Activated naive CD8-positive, alpha-beta T cell treated with anti-CD3 and anti-CD28 coated beads, Interleukin-2, amount 10 ng/mL, durations not matched to agents 7 days and 5 days (primary cell): ENCODE results near the gene RIC8B. TPM values are rescaled to one million over a fixed set of nuclear protein-coding genes. Genes with fewer than 3 reads are reported as not detected.

Source experiments
- ATAC-seq: fragments of 150-1000 bp; cut with Tn5 transposase; one replicate; pipeline ENCODE4 v1.10.0; 2021; ENCODE audit warnings: low read depth, moderate library complexity
- POLR2A ChIA-PET: fragments of 350-600 bp; sonication (Branson Sonifier 250); formaldehyde crosslinking; loops from one replicate; lab custom pipeline; 2021; ENCODE audit warnings: antibody characterized with exemption; lab: Charles Lee
- DNase-seq: peaks from one replicate; pipeline ENCODE4 v3.0.0; 2021
- H3K27ac Mint-ChIP-seq: one replicate; pipeline ENCODE4 v1.8.0; 2022; ENCODE audit warnings: mild to moderate bottlenecking, mixed read lengths
- H3K27me3 Mint-ChIP-seq: one replicate; pipeline ENCODE4 v1.8.0; 2022; ENCODE audit warnings: mild to moderate bottlenecking, moderate library complexity, mixed read lengths
- H3K36me3 Mint-ChIP-seq: one replicate; pipeline ENCODE4 v1.8.0; 2021; ENCODE audit warnings: mild to moderate bottlenecking, mixed read lengths
- H3K4me1 Mint-ChIP-seq: one replicate; pipeline ENCODE4 v1.8.0; 2021; ENCODE audit warnings: mixed read lengths
- H3K4me3 Mint-ChIP-seq: one replicate; pipeline ENCODE4 v1.8.0; 2022; ENCODE audit warnings: mild to moderate bottlenecking, moderate library complexity, mixed read lengths
- H3K9me3 Mint-ChIP-seq: one replicate; pipeline ENCODE4 v1.8.0; 2021; ENCODE audit warnings: mixed read lengths
- total RNA-seq, 2 experiments: library from RNA; stranded (reverse); gene quantifications; one replicate each; pipeline ENCODE4 v1.2.3, GENCODE V29; 2021

Gene RIC8B
- total RNA-seq, 2 experiments from 2014 or later: 14.3 to 15.1 TPM

GRCh38 chr12:106893451-106893850 is 119.0 kb downstream of the RIC8B start:
- no peaks in the 10 kb centered on the region for H3K36me3 Mint-ChIP-seq
- peaks cover 5% of the 10 kb centered on the region for H3K27me3 Mint-ChIP-seq
- no peak overlapping the region for H3K27ac Mint-ChIP-seq
- ATAC-seq (no peak), DNase-seq (no peak)
- H3K4me3 Mint-ChIP-seq: no peak overlapping the region
- H3K9me3 Mint-ChIP-seq: no peaks in the 10 kb centered on the region
- POLR2A ChIA-PET: no interaction called here
- H3K4me1 Mint-ChIP-seq: peaks cover 4% of the 10 kb centered on the region

- Mint-ChIP-seq H3K27ac (no peak overlapping the region), H3K36me3 (no peaks in the 10 kb centered on the region), H3K9me3 (no peaks in the 10 kb centered on the region), H3K4me3 (no peak overlapping the region), H3K4me1 (peaks cover 4% of the 10 kb centered on the region), H3K27me3 (peaks cover 10% of the 10 kb centered on the region)
- DNase-seq (no peak), ATAC-seq (no peak)
- POLR2A ChIA-PET: interaction anchor here (0.7 kb wide), 1 partner anchor 130 kb away, joined by 5 read pairs; no protein-coding TSS in a partner anchor
Measured at GRCh38 chr12:106894774-106895173, 120.3 kb downstream of the RIC8B start.

- no peaks in the 10 kb centered on the region for H3K36me3 Mint-ChIP-seq
Measured at GRCh38 chr12:106896603-106897002, 122.1 kb downstream of the RIC8B start.

GRCh38 chr12:106897082-106897481 is 122.6 kb downstream of the RIC8B start:
- DNase-seq (no peak), ATAC-seq (no peak)
- H3K4me1 Mint-ChIP-seq: peaks cover 4% of the 10 kb centered on the region
- peaks cover 29% of the 10 kb centered on the region for H3K27me3 Mint-ChIP-seq
- no peaks in the 10 kb centered on the region for H3K36me3 Mint-ChIP-seq
- POLR2A ChIA-PET: no interaction called here
- no peaks in the 10 kb centered on the region for H3K9me3 Mint-ChIP-seq
- no peak overlapping the region for H3K4me3 Mint-ChIP-seq
- H3K27ac Mint-ChIP-seq: no peak overlapping the region

More at GRCh38 chr12:106896603-106897002, 122.1 kb downstream of the RIC8B start:
- Mint-ChIP-seq H3K4me3 (no peak overlapping the region), H3K27me3 (peaks cover 25% of the 10 kb centered on the region), H3K4me1 (peaks cover 4% of the 10 kb centered on the region), H3K27ac (no peak overlapping the region), H3K9me3 (no peaks in the 10 kb centered on the region)
- POLR2A ChIA-PET: no interaction called here
- DNase-seq (no peak), ATAC-seq (no peak)

GRCh38 chr12:106897981-106898901 is 123.8 kb downstream of the RIC8B start:
- Mint-ChIP-seq H3K36me3 (no peaks in the 10 kb centered on the region), H3K9me3 (no peaks in the 10 kb centered on the region), H3K4me1 (peaks cover 7% of the 10 kb centered on the region), H3K27ac (no peak overlapping the region), H3K27me3 (peaks cover 41% of the 10 kb centered on the region), H3K4me3 (no peak overlapping the region)
- POLR2A ChIA-PET: no interaction called here
- ATAC-seq (no peak), DNase-seq (no peak)

- Mint-ChIP-seq H3K36me3 (no peaks in the 10 kb centered on the region), H3K27me3 (peaks cover 57% of the 10 kb centered on the region), H3K4me3 (no peak overlapping the region), H3K9me3 (no peaks in the 10 kb centered on the region), H3K4me1 (peaks cover 8% of the 10 kb centered on the region), H3K27ac (no peak overlapping the region)
- DNase-seq (no peak), ATAC-seq (no peak)
- POLR2A ChIA-PET: no interaction called here
Measured at GRCh38 chr12:106900554-106900953, 126.1 kb downstream of the RIC8B start.

- peaks cover 61% of the 10 kb centered on the region for H3K27me3 Mint-ChIP-seq
- POLR2A ChIA-PET: interaction anchor here (2.0 kb wide), 1 partner anchor 10 kb away, joined by 7 read pairs; no protein-coding TSS in a partner anchor
- no peaks in the 10 kb centered on the region for H3K9me3 Mint-ChIP-seq
- ATAC-seq: no peak
- no peak overlapping the region for H3K27ac Mint-ChIP-seq
- no peaks in the 10 kb centered on the region for H3K36me3 Mint-ChIP-seq
- H3K4me3 Mint-ChIP-seq: no peak overlapping the region
- no peak for DNase-seq
- H3K4me1 Mint-ChIP-seq: peaks cover 6% of the 10 kb centered on the region
Measured at GRCh38 chr12:106901276-106901675, 126.8 kb downstream of the RIC8B start.

GRCh38 chr12:106902053-106902452 is 127.6 kb downstream of the RIC8B start:
- no peak for DNase-seq
- H3K36me3 Mint-ChIP-seq: no peaks in the 10 kb centered on the region
- H3K27me3 Mint-ChIP-seq: peaks cover 68% of the 10 kb centered on the region
- H3K27ac Mint-ChIP-seq: no peak overlapping the region
- POLR2A ChIA-PET: interaction anchor here (2.0 kb wide), 1 partner anchor 10 kb away, joined by 7 read pairs; no protein-coding TSS in a partner anchor
- H3K4me1 Mint-ChIP-seq: peaks cover 8% of the 10 kb centered on the region
- no peak for ATAC-seq
- H3K9me3 Mint-ChIP-seq: no peaks in the 10 kb centered on the region
- no peak overlapping the region for H3K4me3 Mint-ChIP-seq

- Mint-ChIP-seq H3K9me3 (no peaks in the 10 kb centered on the region), H3K36me3 (no peaks in the 10 kb centered on the region), H3K4me3 (peak overlapping the region; percentile 65), H3K4me1 (peaks cover 10% of the 10 kb centered on the region), H3K27ac (no peak overlapping the region), H3K27me3 (peaks cover 64% of the 10 kb centered on the region)
- ATAC-seq: peak; percentile 99
- peak; percentile 83 for DNase-seq
- POLR2A ChIA-PET: interaction anchor here (0.7 kb wide), 1 partner anchor 53 kb away, joined by 3 read pairs; no protein-coding TSS in a partner anchor
Measured at GRCh38 chr12:106903241-106903945, 128.9 kb downstream of the RIC8B start.

- no peak overlapping the region for H3K4me3 Mint-ChIP-seq
- no peak overlapping the region for H3K27ac Mint-ChIP-seq
- no peaks in the 10 kb centered on the region for H3K9me3 Mint-ChIP-seq
- ATAC-seq (no peak), DNase-seq (no peak)
- H3K4me1 Mint-ChIP-seq: peaks cover 22% of the 10 kb centered on the region
- H3K36me3 Mint-ChIP-seq: no peaks in the 10 kb centered on the region
- peaks cover 46% of the 10 kb centered on the region for H3K27me3 Mint-ChIP-seq
- POLR2A ChIA-PET: interaction anchor here (0.7 kb wide), 1 partner anchor 1660 kb away, joined by 4 read pairs; no protein-coding TSS in a partner anchor
Measured at GRCh38 chr12:106906715-106907114, 132.2 kb downstream of the RIC8B start.

GRCh38 chr12:106907411-106907810 is 132.9 kb downstream of the RIC8B start:
- Mint-ChIP-seq H3K36me3 (no peaks in the 10 kb centered on the region), H3K4me1 (peaks cover 22% of the 10 kb centered on the region), H3K4me3 (no peak overlapping the region), H3K27ac (no peak overlapping the region), H3K27me3 (peaks cover 40% of the 10 kb centered on the region), H3K9me3 (no peaks in the 10 kb centered on the region)
- ATAC-seq (no peak), DNase-seq (no peak)
- POLR2A ChIA-PET: no interaction called here

- Mint-ChIP-seq H3K4me3 (no peak overlapping the region), H3K36me3 (no peaks in the 10 kb centered on the region), H3K4me1 (peaks cover 22% of the 10 kb centered on the region), H3K27me3 (peaks cover 36% of the 10 kb centered on the region), H3K9me3 (no peaks in the 10 kb centered on the region), H3K27ac (no peak overlapping the region)
- ATAC-seq: no peak
- DNase-seq: no peak
- POLR2A ChIA-PET: no interaction called here
Measured at GRCh38 chr12:106907846-106908245, 133.4 kb downstream of the RIC8B start.

- DNase-seq (no peak), ATAC-seq (no peak)
- H3K9me3 Mint-ChIP-seq: no peaks in the 10 kb centered on the region
- POLR2A ChIA-PET: no interaction called here
- H3K36me3 Mint-ChIP-seq: no peaks in the 10 kb centered on the region
- peaks cover 29% of the 10 kb centered on the region for H3K27me3 Mint-ChIP-seq
- no peak overlapping the region for H3K27ac Mint-ChIP-seq
- no peak overlapping the region for H3K4me3 Mint-ChIP-seq
- peaks cover 19% of the 10 kb centered on the region for H3K4me1 Mint-ChIP-seq
Measured at GRCh38 chr12:106908561-106908960, 134.1 kb downstream of the RIC8B start.
